MV-4-11 (cell line): ENCODE data around the gene LMBR1.
"Not testable (repeated sequence)": the region's sequence is repeated elsewhere in the genome, so short reads cannot be mapped to it uniquely, and the experiment has no call there.

Experiments used
- DNase-seq: peaks from one replicate; lab custom pipeline; 2025; lab: John Stamatoyannopoulos, UW

LMBR1 gene

DNA sequence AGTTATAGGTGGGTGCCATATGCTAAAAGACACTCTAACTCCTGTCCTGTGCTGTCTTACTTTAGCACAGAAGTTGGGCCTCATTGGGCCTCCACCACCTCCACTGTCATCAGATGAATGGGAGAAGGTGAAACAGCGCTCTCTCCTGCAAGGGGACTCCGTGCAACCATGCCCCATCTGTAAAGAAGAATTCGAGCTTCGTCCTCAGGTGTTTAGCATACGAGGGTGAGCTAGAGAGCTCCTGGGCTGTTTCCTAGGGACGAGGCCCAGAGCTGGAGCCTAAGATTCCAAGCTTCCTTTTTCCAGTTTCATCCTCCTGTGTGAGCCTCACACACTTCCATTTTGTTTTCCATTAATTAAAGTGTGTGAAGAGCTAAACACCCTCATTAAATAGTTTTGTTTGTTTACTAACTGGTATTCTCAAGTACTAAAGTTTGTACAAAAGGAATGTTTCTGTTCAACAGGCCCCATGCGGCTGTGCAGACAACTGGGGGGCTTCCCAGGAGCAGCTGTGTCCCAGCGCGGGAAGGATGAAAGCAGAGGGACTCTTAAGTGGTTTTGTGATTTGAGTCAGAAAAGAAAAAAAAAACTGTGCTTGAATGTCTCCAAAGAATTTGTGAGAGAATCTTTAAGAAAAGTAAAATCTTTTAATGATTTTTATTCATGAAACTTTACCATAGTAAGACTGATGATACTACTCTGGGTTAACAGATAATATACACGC lies 238.3 kb downstream of the LMBR1 start:
- no peak for DNase-seq

GRCh38 chr7:156652886-156653568 lies 240.0 kb downstream of the LMBR1 start:
- DNase-seq, result no peak

GRCh38 chr7:156651474-156651873 lies 241.5 kb downstream of the LMBR1 start:
- no peak for DNase-seq

GRCh38 chr7:156650042-156650441 lies 242.9 kb downstream of the LMBR1 start:
- DNase-seq, result peak; percentile 35

- not testable (repeated sequence) for DNase-seq
Observed at GRCh38 chr7:156647330-156647729, 245.7 kb downstream of the LMBR1 start.

GRCh38 chr7:156642306-156643045 lies 250.5 kb downstream of the LMBR1 start:
- DNase-seq, result no peak

DNA sequence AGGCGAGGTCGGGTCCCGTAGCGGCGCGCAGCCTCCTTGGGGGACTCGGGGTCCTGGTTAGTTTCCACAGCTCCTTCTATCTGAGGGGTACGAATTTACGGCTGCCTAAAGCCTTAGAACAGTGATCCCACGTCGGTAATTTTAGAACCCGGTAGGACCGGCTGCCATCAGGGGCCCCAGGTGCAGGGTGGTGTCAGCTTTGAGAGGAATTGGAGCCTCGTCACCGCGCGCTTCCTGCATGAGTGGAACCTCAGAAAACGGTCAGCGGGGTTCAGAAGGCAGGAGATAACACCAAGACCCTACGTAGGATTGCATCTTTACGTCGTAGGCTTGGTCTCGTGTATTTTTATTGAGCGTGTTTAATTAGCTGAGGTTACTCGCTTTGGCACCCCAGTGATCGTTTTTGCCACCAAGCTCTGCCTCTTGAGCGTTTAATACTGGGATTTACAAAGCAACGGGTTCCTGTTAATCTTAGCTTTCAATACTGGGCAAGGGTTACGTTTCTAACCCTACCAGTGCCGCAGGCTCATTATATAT lies 252.0 kb downstream of the LMBR1 start:
- no peak for DNase-seq

DNA sequence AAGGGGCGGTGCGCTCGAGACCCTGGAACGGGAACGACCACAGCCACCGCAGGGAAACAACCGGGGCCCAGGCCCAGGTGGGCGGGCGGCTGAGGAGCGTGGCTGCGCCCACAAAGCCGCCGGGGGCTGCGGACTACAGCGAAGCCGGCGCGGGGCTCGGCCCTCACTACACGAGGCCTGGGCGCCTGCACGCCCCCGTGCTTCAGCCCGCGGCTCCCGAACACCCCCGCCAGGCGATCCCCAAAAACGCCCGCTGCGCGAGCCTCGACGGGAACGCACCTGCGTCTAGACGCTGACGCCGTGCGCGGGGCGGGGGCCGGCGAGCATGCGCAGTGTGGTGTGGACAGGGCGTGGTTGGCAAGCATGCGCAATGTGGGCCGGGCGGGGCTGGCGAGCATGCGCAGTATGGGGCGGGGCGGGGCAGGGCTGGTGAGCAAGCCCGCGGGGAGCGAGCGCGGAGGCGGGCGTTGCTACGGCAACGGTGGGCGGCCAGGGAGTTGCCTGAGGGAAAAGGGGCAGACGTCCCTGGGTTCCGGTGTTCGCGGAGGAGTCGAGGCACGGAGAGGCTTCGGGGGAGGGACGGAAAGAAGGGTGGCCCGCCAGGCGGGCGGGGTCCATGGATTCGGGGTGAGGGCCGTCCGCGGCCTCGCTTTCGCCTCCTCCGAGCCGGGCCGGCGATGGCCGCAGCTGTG lies 252.6 kb downstream of the LMBR1 start, which contains the start of gene RNF32:
RNF32 (plus strand) TSS at position 518 of the 692 bp plus-strand sequence. CDS start 3,104 bp downstream, outside the sequence.
- DNase-seq, result peak; percentile 85

DNA sequence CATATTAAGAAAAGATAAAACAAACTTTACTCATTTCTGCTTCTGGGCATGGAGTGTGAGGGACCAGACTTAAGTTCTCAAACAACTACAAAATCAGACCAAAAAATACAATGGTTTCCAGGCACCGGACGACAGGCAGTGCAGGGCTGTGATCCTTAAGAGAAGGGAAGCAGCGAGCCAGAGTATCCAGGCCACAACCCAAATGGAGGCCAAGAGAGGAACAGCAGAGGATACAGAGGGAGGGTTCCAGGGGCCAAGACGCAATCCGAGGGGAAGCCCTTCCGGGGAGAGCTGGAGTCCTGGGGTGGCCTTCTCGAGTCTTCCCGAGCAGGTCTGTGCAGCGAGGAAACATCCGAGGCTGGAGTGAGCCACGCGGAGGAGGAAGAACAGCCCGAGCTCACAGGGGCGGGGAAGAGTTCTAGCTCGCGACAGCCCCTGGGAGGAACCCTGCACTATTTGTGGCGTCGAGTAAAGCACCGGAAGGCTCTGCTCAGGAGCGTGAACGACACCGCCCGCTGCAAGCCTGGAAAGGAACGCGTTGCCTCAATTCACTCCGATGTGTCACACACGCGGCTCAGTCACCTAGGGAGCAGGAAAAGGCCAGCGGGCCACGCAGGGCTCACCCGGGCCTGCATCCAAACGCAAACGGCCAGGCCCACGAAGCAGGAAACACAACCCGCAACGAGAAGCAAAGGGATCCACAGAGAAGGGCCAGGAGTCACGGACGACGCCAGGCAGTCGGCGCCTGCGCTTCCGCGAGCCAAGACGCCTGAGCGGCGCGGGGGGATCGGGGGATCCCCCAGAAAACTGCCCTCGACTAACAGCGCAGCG lies 253.3 kb downstream of the LMBR1 start:
- DNase-seq, result peak; percentile 5

GRCh38 chr7:156638443-156639077 lies 254.4 kb downstream of the LMBR1 start:
- DNase-seq, result no peak

- not testable (repeated sequence) for DNase-seq
Observed at GRCh38 chr7:156637093-156637492, 255.9 kb downstream of the LMBR1 start.

DNA sequence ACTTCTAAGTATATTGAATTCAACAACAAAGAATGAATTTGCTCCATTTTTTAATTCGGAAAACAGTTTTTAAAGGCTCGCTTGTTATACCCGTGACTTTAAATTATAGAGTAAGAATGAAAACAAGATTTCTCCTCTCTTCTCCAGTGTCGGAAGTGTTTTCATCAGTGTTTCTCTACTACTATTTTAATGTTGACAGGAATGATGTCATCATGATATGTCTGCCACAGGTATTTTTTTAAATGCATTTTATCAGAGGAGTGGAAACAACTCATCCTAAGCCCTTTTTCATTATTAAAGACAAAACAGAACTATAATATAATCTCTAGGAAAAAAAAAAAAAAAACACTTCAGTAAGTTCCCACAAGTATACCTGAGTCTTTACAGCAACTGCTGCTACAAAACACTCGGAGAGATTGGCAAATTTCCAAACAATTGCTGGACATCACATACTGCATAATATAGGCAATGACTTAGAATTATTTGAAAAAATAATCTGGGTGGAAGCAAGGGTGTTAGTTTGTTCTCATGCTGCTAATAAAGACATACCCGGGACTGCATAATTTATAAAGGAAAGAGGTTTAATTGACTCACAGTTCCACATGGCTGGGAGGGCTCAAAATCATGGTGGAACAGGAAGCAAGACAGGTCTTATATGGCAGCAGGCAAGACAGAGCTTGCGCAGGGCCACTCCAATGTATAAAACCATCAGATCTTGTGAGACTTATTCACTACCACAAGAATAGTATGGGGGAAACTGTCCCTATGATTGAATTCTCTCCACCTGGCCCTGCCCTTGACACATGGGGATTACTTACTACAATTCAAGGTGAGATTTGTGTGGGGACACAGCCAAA lies 257.2 kb downstream of the LMBR1 start:
- DNase-seq, result no peak

- no peak for DNase-seq
Observed at GRCh38 chr7:156634117-156634516, 258.9 kb downstream of the LMBR1 start.

GRCh38 chr7:156629873-156630272 lies 263.1 kb downstream of the LMBR1 start:
- DNase-seq, result no peak

DNA sequence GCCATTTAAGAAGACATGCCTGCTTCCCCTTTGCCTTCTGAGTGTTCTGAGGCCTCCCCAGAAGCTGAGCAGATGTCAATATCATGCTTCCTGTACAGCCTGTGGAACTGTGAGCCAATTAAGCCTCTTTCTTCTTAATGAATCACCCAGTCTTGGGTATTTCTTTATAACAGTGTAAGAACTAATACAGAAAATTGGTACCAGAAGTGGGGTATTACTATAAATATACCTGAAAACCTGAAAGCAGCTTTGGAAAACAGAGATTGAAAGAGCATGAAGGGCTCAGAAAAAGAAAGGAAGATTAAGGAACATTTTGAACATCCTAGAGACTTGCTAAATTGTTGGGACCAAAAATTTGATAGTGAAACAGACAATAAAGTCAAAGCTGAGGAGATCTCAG lies 264.4 kb downstream of the LMBR1 start:
- DNase-seq, result no peak
